ENCODE measurements around the gene NTN1.

NTN1 gene

GRCh38 chr17:9167379-9167778 is 146.1 kb downstream of the NTN1 start:
- DNase-seq (ENCODE audit: low read depth), result no peak

GRCh38 chr17:9169116-9169515 is 147.8 kb downstream of the NTN1 start:
- DNase-seq (ENCODE audit: low read depth), result no peak

- no peak for DNase-seq (ENCODE audit: low read depth)
These were observed 149.0 kb downstream of the NTN1 start for GRCh38 chr17:9170336-9170735.

DNA sequence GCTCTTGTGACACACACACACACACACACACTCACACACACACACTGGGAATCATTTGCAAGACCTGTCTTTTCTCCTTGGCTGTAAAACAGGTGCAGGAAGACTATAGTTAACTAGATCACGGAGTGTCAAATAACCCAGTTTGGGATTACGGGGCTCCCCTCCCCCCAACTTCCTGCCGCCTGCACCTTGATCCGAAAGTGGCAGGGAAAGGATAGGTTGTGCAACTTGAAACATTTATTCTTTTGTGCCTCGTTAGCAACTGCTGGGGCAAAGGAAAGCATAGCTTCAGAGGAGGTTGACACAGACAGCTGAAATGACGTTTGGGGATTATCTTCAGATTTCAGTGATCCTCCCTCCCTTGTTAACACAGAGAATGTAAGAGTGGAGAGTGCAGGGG is 149.5 kb downstream of the NTN1 start:
- DNase-seq (ENCODE audit: low read depth), result no peak

- DNase-seq (ENCODE audit: low read depth), result no peak
These were observed 152.2 kb downstream of the NTN1 start for GRCh38 chr17:9173386-9173983.

- no peak for DNase-seq (ENCODE audit: low read depth)
These were observed 153.0 kb downstream of the NTN1 start for GRCh38 chr17:9174312-9174711.

- no peak for DNase-seq (ENCODE audit: low read depth)
These were observed 153.7 kb downstream of the NTN1 start for GRCh38 chr17:9174779-9175574.

- no peak for DNase-seq (ENCODE audit: low read depth)
These were observed 154.6 kb downstream of the NTN1 start for GRCh38 chr17:9175700-9176467.

- DNase-seq (ENCODE audit: low read depth), result no peak
These were observed 155.9 kb downstream of the NTN1 start for GRCh38 chr17:9177212-9177611.

GRCh38 chr17:9178319-9178718 is 157.0 kb downstream of the NTN1 start:
- DNase-seq (ENCODE audit: low read depth), result no peak

DNA sequence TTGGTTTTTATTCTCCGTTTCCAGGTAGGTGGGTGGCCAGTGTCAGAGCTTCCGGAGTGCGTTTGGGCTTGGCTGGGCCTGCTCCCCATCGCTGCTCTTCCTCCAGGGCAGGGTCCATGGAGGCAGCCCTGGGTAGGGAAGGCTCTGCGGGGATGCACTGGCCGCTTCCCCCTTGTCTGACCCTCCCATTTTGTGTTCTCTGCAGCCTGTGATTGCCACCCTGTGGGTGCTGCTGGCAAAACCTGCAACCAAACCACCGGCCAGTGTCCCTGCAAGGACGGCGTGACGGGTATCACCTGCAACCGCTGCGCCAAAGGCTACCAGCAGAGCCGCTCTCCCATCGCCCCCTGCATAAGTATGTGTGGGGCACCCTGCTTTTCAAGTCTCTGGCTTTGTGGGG is 158.3 kb downstream of the NTN1 start:
- no peak for DNase-seq (ENCODE audit: low read depth)

DNA sequence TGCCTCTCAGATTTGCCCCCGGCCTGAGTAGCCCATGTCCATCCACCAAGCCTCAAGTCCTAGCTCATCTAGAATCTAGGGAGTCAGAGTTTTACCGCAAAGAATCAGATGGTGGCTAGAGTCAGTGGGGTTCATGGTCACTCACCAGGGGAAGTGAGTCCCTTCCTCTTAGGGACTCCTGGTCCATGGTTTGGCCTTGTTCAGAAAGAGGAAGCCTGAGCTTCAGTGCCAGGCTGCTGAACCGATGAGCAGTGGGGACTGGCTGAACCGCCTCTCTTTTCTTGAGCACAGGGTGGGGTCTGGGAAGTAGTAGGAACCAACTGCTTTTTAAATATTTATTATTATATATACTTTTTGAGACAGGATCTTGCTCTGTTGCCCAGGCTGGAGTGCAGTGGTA is 160.3 kb downstream of the NTN1 start:
- no peak for DNase-seq (ENCODE audit: low read depth)

GRCh38 chr17:9183306-9183705 is 162.0 kb downstream of the NTN1 start:
- DNase-seq (ENCODE audit: low read depth), result no peak

DNA sequence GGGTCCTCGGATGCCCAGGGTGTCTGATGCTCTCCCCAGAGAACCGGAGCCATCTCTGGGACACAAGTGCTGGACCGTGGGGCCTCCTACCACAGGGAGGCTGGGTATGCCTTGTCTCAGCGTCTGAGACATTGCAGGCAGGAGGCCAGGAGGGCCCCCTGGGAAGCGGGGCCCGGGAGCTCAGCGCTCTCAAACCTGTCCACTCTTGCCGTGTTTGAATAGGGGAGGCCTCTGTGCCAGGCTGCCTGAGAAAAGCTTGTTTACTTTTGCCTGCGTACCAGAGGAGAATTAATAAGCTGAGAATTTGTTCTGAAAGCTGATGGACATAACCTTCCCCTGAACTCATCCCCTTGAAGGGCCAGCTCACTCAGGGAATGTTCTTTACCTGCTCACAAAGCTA is 163.8 kb downstream of the NTN1 start:
- DNase-seq (ENCODE audit: low read depth), result no peak

- no peak for DNase-seq (ENCODE audit: low read depth)
These were observed 164.5 kb downstream of the NTN1 start for GRCh38 chr17:9185688-9186284.

DNA sequence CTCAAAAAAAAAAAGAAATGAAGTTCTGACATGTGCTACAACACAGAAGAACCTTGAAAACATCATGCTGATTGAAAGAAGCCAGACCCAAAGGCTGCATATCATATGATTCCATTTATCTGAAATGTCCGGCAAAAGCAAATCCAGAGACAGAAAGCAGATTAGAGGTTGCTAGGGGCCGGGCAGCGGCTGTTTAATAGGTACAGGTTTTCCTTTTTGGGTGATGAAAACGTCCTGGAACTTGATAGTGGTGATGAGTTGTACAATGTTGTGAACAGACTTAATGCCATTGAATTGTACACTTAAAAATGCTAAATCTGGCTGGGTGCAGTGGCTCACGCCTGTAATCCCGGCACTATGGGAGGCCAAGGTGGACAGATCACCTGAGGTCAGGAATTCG is 166.5 kb downstream of the NTN1 start:
- no peak for DNase-seq (ENCODE audit: low read depth)

GRCh38 chr17:9188367-9188766 is 167.1 kb downstream of the NTN1 start:
- no peak for DNase-seq (ENCODE audit: low read depth)

GRCh38 chr17:9189870-9190269 is 168.6 kb downstream of the NTN1 start:
- no peak for DNase-seq (ENCODE audit: low read depth)

GRCh38 chr17:9192010-9192409 is 170.7 kb downstream of the NTN1 start:
- DNase-seq (ENCODE audit: low read depth), result no peak

GRCh38 chr17:9195411-9195810 is 174.1 kb downstream of the NTN1 start:
- no peak for DNase-seq (ENCODE audit: low read depth)

DNA sequence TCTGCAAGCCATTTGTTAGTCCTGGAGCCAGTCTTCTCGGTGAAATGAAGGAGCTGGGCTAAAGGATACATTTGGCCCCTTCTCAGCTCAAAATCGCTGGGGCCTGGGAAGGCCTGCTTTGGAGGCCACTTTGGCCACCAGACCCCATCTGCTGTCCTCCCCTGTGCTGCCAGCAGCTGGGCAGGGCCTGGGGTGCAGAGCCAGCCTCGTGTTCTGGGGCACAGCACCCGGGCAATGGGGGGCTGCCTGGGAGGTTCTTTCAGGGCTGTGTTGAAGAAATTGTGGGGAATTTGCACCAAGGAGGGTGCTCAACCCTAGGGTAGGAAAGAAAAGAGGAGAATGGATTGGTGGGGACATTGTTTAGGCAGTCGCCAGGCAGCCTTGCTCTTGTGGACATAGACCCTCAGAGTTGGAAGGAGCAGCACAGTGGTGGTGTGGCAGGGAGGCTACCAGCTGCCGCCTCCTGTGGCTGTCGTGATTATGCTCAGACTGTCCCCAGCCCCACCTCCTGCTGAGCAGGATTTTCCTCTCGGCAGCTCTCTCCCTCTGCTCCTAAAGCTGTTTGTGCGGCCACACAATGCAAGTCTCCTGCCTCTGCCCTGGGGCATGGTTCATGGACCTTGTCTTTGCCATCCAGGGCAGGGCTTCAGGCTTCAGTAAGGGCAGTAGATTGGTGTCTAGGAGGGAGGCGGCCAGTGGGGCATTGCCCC is 174.8 kb downstream of the NTN1 start:
- DNase-seq (ENCODE audit: low read depth), result no peak

All from stimulated activated CD8-positive, alpha-beta memory T cell treated with anti-CD3 and anti-CD28 coated beads, Interleukin-12 subunit alpha, Interleukin-12 subunit beta, amount 100 ng/mL, for 4 hours (primary cell).